B cell (primary cell): ENCODE data around the gene PRKAA2. TPM values are rescaled to one million over a fixed set of nuclear protein-coding genes. Genes with fewer than 3 reads are reported as not detected.

Experiments used
- ATAC-seq: fragments of 200-7000 bp; cut with Tn5 transposase; one replicate; pipeline ENCODE4 v1.10.0; 2021; ENCODE audit warnings: low read depth, mild to moderate bottlenecking, moderate number of reproducible peaks, moderate library complexity
- CTCF ChIA-PET: fragments of 350-600 bp; sonication (Branson Sonifier 250); formaldehyde crosslinking; loops from one replicate; lab custom pipeline; 2021; ENCODE audit warnings: antibody characterized with exemption, inconsistent platforms; lab: Charles Lee
- POLR2A ChIA-PET: fragments of 350-600 bp; sonication (Branson Sonifier 250); formaldehyde crosslinking; loops from one replicate; lab custom pipeline; 2021; ENCODE audit warnings: antibody characterized with exemption; lab: Charles Lee
- DNase-seq: peaks from one replicate; pipeline ENCODE4 v3.0.0; 2013
- H2AFZ ChIP-seq: 2 replicates; pipeline ENCODE4 v1.6.1; 2012; ENCODE audit warnings: mild to moderate bottlenecking, low read depth, low read length; ENCODE audit not compliant: insufficient read depth, poor library complexity, severe bottlenecking
- H3K27ac ChIP-seq, 2 donors: 1 replicate in 1 of 2; 2 replicates in 1 of 2; pipeline ENCODE4 v1.5.1; 2012 to 2013; ENCODE audit warnings: low read length in 2 of 2, mild to moderate bottlenecking in 2 of 2, moderate library complexity in 1 of 2
- H3K27me3 ChIP-seq, 4 experiments: fragments of 200-600 bp in 1 of 4; sonication (generic) in 1 of 4; replicated peaks in 1 of 4; 1 replicate in 2 of 4; 2 replicates in 2 of 4; pipeline versions ENCODE4 v1.6.1 to v1.7.0; 2013 to 2016; ENCODE audit warnings: low read length in 3 of 4, mild to moderate bottlenecking in 2 of 4, mixed read lengths in 1 of 4, moderate library complexity in 1 of 4; ENCODE audit not compliant: insufficient read depth in 4 of 4, control insufficient read depth in 3 of 4; ENCODE audit errors: control extremely low read depth in 1 of 4
- H3K36me3 ChIP-seq, 2 experiments: replicated peaks in 1 of 2; 1 replicate in 1 of 2; 2 replicates in 1 of 2; pipeline versions ENCODE4 v1.6.1 to v1.7.1; 2013; ENCODE audit warnings: low read length in 1 of 2; ENCODE audit not compliant: insufficient read depth in 2 of 2, control insufficient read depth in 1 of 2; ENCODE audit errors: control extremely low read depth in 1 of 2, extremely low read depth in 1 of 2
- H3K4me1 ChIP-seq, 2 donors: fragments of 200-600 bp in 1 of 2; sonication (generic) in 1 of 2; 1 replicate in 1 of 2; 2 replicates in 1 of 2; pipeline versions ENCODE4 v1.5.1 to v1.6.1; 2013 to 2017; ENCODE audit warnings: low read length in 2 of 2; ENCODE audit not compliant: control insufficient read depth in 2 of 2, insufficient read depth in 2 of 2
- H3K4me2 ChIP-seq: replicated peaks from 2 replicates; pipeline ENCODE3; 2012; ENCODE audit warnings: mild to moderate bottlenecking, low read depth, low read length; ENCODE audit not compliant: poor library complexity, severe bottlenecking
- H3K4me3 ChIP-seq, 5 experiments: fragments of 200-600 bp in 1 of 5; sonication (generic) in 1 of 5; 1 replicate in 3 of 5; 2 replicates in 2 of 5; pipeline versions ENCODE4 v1.5.1 to v1.7.0; 2011 to 2016; ENCODE audit warnings: low read length in 4 of 5, mild to moderate bottlenecking in 4 of 5, low read depth in 2 of 5, control low read depth in 1 of 5, moderate library complexity in 1 of 5; ENCODE audit not compliant: insufficient read depth in 1 of 5; ENCODE audit errors: control extremely low read depth in 1 of 5, extremely low read depth in 1 of 5
- H3K79me2 ChIP-seq: fragments of 200-600 bp; sonication (generic); one replicate; pipeline ENCODE4 v1.6.0; 2016; ENCODE audit warnings: low read length; ENCODE audit not compliant: control insufficient read depth, insufficient read depth
- H3K9ac ChIP-seq: fragments of 200-600 bp; sonication (generic); 2 replicates; pipeline ENCODE4 v1.6.1; 2017; ENCODE audit warnings: mild to moderate bottlenecking, low read length, moderate library complexity
- H3K9me3 ChIP-seq, 3 donors: one replicate each; pipeline versions ENCODE4 v1.6.1 to v1.7.1; 2013; ENCODE audit warnings: low read length in 2 of 3; ENCODE audit not compliant: control insufficient read depth in 2 of 3, insufficient read depth in 1 of 3; ENCODE audit errors: control extremely low read depth in 1 of 3
- H4K20me1 ChIP-seq: 2 replicates; pipeline ENCODE4 v1.6.0; 2012; ENCODE audit warnings: mild to moderate bottlenecking, low read length; ENCODE audit not compliant: insufficient read depth, control insufficient read depth, poor library complexity, severe bottlenecking
- H3K27ac Mint-ChIP-seq: one replicate; pipeline ENCODE4 v1.8.0; 2021; ENCODE audit warnings: mixed read lengths
- H3K27me3 Mint-ChIP-seq: one replicate; pipeline ENCODE4 v1.8.0; 2021; ENCODE audit warnings: mixed read lengths
- H3K4me1 Mint-ChIP-seq: one replicate; pipeline ENCODE4 v1.8.0; 2021; ENCODE audit warnings: mixed read lengths
- H3K4me3 Mint-ChIP-seq: one replicate; pipeline ENCODE4 v1.8.0; 2021; ENCODE audit warnings: mixed read lengths
- H3K9me3 Mint-ChIP-seq: one replicate; pipeline ENCODE4 v1.8.0; 2022; ENCODE audit warnings: mixed read lengths; ENCODE audit not compliant: insufficient read depth
- EZH2 ChIP-seq: IDR thresholded peaks from 2 replicates; pipeline ENCODE4 v1.6.1; 2012; ENCODE audit warnings: borderline replicate concordance, low read depth, mild to moderate bottlenecking, moderate library complexity, low read length; ENCODE audit not compliant: insufficient read depth, poor library complexity, severe bottlenecking
- WGBS: methylation state at CpG from one replicate; pipeline ENCODE4 v1.1.5; 2013; ENCODE audit warnings: missing lambda C conversion rate; ENCODE audit not compliant: insufficient coverage; 5-methylcytosine and 5-hydroxymethylcytosine counted together
- intact Hi-C: fragments of 100-400 bp; cut with micrococcal nuclease; formaldehyde crosslinking; loops from one replicate; pipeline ENCODE4 v1.10.0; 2022
- polyA plus RNA-seq: library from polyadenylated mRNA; depleted of rRNA; stranded (reverse); fragments of >200 nt; gene quantifications from 2 replicates; pipeline ENCODE4 v1.2.3, GENCODE V29; 2012
- total RNA-seq, 2 donors: library from RNA; stranded (reverse); fragments of 120-200 nt in 1 of 2; gene quantifications; 1 replicate in 1 of 2; 2 replicates in 1 of 2; pipeline versions ENCODE4 v1.2.3 to v1.2.4, GENCODE V29; 2013 to 2022
- TF ChIP-seq, protein P1 (sequence below): fragments of 200-600 bp; IDR thresholded peaks from one replicate; pipeline ENCODE4 v1.8.0; 2022; ENCODE audit warnings: antibody characterized with exemption, mild to moderate bottlenecking

Gene PRKAA2
- total and polyA plus RNA-seq, 2 donors (not counting 1 experiment from before 2014, with no cell fraction given), result not detected

DNA sequence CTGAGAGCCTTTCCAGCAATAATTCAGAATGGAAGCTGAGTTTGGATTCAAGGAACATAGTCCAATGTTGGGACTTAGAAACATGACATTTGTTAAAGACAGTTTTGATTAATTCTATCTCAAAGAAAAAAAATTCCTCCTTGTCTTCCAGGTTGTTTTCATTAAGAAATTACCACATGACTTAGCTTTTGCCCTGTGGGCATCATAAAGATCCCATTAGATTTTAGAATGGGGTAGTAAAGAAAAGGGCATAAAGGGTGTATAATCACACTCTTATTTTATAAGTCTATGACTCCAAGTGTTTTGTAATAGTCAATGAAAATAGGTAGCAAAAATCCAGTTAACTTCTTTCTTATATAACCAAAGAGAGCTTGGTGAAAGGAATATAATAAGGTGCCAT, 14.3 kb upstream of the PRKAA2 start:
- no peaks in the 10 kb centered on the region for H3K79me2 ChIP-seq
- peaks cover 2% of the 10 kb centered on the region for H3K4me1 Mint-ChIP-seq
- DNase-seq (no peak), ATAC-seq (no peak)
- H3K4me1 ChIP-seq, result no peaks in the 10 kb centered on the region
- peaks cover 0 to 13% (median 0%) of the 10 kb centered on the region in 4 experiments for H3K27me3 ChIP-seq
- ChIA-PET CTCF (no interaction called here), POLR2A (no interaction called here)
- H4K20me1 ChIP-seq, result no peaks in the 10 kb centered on the region
- H3K27ac Mint-ChIP-seq, result no peak overlapping the region
- H3K36me3 ChIP-seq, result no peaks in the 10 kb centered on the region
- H3K27ac ChIP-seq, result no peak overlapping the region
- no peak overlapping the region for H3K4me3 ChIP-seq
- no peak for TF ChIP-seq EZH2
- no peak overlapping the region for H3K4me2 ChIP-seq
- no peaks in the 10 kb centered on the region for H3K9me3 Mint-ChIP-seq
- no peak overlapping the region for H3K4me3 Mint-ChIP-seq
- no peak overlapping the region for H2AFZ ChIP-seq
- no peak overlapping the region for H3K9ac ChIP-seq
- intact Hi-C loops, result no loop called here
- H3K27me3 Mint-ChIP-seq, result peaks cover 22% of the 10 kb centered on the region
- H3K9me3 ChIP-seq, result no peaks in the 10 kb centered on the region

DNA sequence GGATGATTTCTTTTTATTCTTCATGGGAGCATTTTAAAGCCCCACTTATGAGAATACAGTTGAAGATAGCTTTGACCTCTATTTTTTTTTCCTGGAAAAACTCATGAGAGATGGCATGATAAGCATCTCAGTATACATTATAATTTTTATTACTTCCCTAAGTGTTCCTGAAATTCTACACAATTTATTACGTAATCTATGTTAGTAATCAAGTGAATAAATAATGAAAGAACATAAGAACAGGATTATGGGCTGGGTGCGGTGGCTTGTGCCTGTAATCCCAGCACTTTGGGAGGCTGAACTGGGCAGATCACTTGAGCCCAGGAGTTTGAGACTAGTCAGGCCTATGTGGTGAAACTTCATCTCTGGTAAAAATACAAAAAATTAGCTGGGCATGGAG, 13.2 kb upstream of the PRKAA2 start:
- no peak for TF ChIP-seq EZH2
- TF ChIP-seq, protein P1, sequence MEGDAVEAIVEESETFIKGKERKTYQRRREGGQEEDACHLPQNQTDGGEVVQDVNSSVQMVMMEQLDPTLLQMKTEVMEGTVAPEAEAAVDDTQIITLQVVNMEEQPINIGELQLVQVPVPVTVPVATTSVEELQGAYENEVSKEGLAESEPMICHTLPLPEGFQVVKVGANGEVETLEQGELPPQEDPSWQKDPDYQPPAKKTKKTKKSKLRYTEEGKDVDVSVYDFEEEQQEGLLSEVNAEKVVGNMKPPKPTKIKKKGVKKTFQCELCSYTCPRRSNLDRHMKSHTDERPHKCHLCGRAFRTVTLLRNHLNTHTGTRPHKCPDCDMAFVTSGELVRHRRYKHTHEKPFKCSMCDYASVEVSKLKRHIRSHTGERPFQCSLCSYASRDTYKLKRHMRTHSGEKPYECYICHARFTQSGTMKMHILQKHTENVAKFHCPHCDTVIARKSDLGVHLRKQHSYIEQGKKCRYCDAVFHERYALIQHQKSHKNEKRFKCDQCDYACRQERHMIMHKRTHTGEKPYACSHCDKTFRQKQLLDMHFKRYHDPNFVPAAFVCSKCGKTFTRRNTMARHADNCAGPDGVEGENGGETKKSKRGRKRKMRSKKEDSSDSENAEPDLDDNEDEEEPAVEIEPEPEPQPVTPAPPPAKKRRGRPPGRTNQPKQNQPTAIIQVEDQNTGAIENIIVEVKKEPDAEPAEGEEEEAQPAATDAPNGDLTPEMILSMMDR, result no peak
- Histone ChIP-seq H3K4me3 (no peak overlapping the region), H3K27ac (no peak overlapping the region), H3K4me1 (no peaks in the 10 kb centered on the region), H2AFZ (no peak overlapping the region), H3K9ac (no peak overlapping the region), H3K27me3 (peaks cover 0 to 13% (median 0%) of the 10 kb centered on the region in 4 experiments), H3K4me2 (no peak overlapping the region), H4K20me1 (no peaks in the 10 kb centered on the region), H3K9me3 (no peaks in the 10 kb centered on the region), H3K36me3 (no peaks in the 10 kb centered on the region), H3K79me2 (no peaks in the 10 kb centered on the region)
- POLR2A ChIA-PET, result no interaction called here
- ATAC-seq, result no peak
- Mint-ChIP-seq H3K4me1 (no peaks in the 10 kb centered on the region), H3K9me3 (no peaks in the 10 kb centered on the region), H3K27ac (no peak overlapping the region), H3K27me3 (peaks cover 16% of the 10 kb centered on the region), H3K4me3 (no peak overlapping the region)
- DNase-seq, result no peak
- intact Hi-C loops, result no loop called here
- CTCF ChIA-PET, result no interaction called here
- 100% methylated on average over 1 of the region's 2 CpGs for WGBS
